GM10266 (cell line): Measurements from ENCODE around the gene COG1.

Experiments used
- DNase-seq: peaks from one replicate; pipeline ENCODE4 v3.0.0; 2012; ENCODE audit errors: extremely low spot score
- CTCF ChIP-seq: IDR thresholded peaks from 2 replicates; pipeline ENCODE4 v1.5.1; 2012; ENCODE audit warnings: mild to moderate bottlenecking, low read depth; ENCODE audit not compliant: control insufficient read depth, insufficient read depth; ENCODE audit errors: missing control alignments

COG1 gene

GRCh38 chr17:73196500-73196899 is 3.6 kb downstream of the COG1 start:
- TF ChIP-seq CTCF = no peak
- DNase-seq = no peak

- no peak for TF ChIP-seq CTCF
- no peak for DNase-seq
Observed at GRCh38 chr17:73197161-73197560, 4.3 kb downstream of the COG1 start.

GRCh38 chr17:73198201-73198929 is 5.5 kb downstream of the COG1 start:
- TF ChIP-seq CTCF = no peak
- DNase-seq = no peak

GRCh38 chr17:73198930-73199260 is 6.0 kb downstream of the COG1 start:
- TF ChIP-seq CTCF = no peak
- DNase-seq = no peak

- no peak for TF ChIP-seq CTCF
- no peak for DNase-seq
Observed at GRCh38 chr17:73199751-73200317, 7.0 kb downstream of the COG1 start.

GRCh38 chr17:73200476-73200875 is 7.6 kb downstream of the COG1 start:
- no peak for DNase-seq
- TF ChIP-seq CTCF = no peak
